Measurements from ENCODE around the gene DUSP16.
"Not testable (repeated sequence)": the region's sequence is repeated elsewhere in the genome, so short reads cannot be mapped to it uniquely, and the experiment has no call there.

DUSP16 gene

GRCh38 chr12:12483438-12483837 lies 79.2 kb downstream of the DUSP16 start:
- H3K4me1 Mint-ChIP-seq, result peaks cover 64% of the 10 kb centered on the region
- H3K36me3 Mint-ChIP-seq, result peaks cover 13% of the 10 kb centered on the region
- H3K9me3 Mint-ChIP-seq, result no peaks in the 10 kb centered on the region
- H3K27me3 Mint-ChIP-seq, result no peaks in the 10 kb centered on the region
- peak overlapping the region; percentile 87 for H3K27ac Mint-ChIP-seq
- peak overlapping the region; percentile 62 for H3K4me3 Mint-ChIP-seq

- H3K36me3 Mint-ChIP-seq, result peaks cover 13% of the 10 kb centered on the region
- H3K9me3 Mint-ChIP-seq, result no peaks in the 10 kb centered on the region
- H3K4me1 Mint-ChIP-seq, result peaks cover 60% of the 10 kb centered on the region
- H3K27ac Mint-ChIP-seq, result peak overlapping the region; percentile 99
- peak overlapping the region; percentile 83 for H3K4me3 Mint-ChIP-seq
- H3K27me3 Mint-ChIP-seq, result no peaks in the 10 kb centered on the region
Observed at GRCh38 chr12:12482959-12483358, 79.7 kb downstream of the DUSP16 start.

- H3K4me3 Mint-ChIP-seq, result peak overlapping the region; percentile 83
- no peaks in the 10 kb centered on the region for H3K27me3 Mint-ChIP-seq
- no peaks in the 10 kb centered on the region for H3K9me3 Mint-ChIP-seq
- peaks cover 14% of the 10 kb centered on the region for H3K36me3 Mint-ChIP-seq
- H3K4me1 Mint-ChIP-seq, result peaks cover 56% of the 10 kb centered on the region
- peak overlapping the region; percentile 99 for H3K27ac Mint-ChIP-seq
Observed at GRCh38 chr12:12482150-12482761, 80.4 kb downstream of the DUSP16 start.

- Mint-ChIP-seq H3K4me1 (peaks cover 56% of the 10 kb centered on the region), H3K27me3 (no peaks in the 10 kb centered on the region), H3K4me3 (peak overlapping the region; percentile 83), H3K27ac (peak overlapping the region; percentile 99), H3K36me3 (peaks cover 17% of the 10 kb centered on the region), H3K9me3 (no peaks in the 10 kb centered on the region)
Observed at GRCh38 chr12:12481631-12482030, 81.0 kb downstream of the DUSP16 start.

GRCh38 chr12:12480074-12480473 lies 82.6 kb downstream of the DUSP16 start:
- Mint-ChIP-seq H3K27ac (peak overlapping the region; percentile 57), H3K4me1 (peaks cover 62% of the 10 kb centered on the region), H3K9me3 (no peaks in the 10 kb centered on the region), H3K36me3 (peaks cover 19% of the 10 kb centered on the region), H3K4me3 (no peak overlapping the region), H3K27me3 (no peaks in the 10 kb centered on the region)

- Mint-ChIP-seq H3K36me3 (peaks cover 28% of the 10 kb centered on the region), H3K4me3 (no peak overlapping the region), H3K4me1 (peaks cover 60% of the 10 kb centered on the region), H3K27me3 (no peaks in the 10 kb centered on the region), H3K9me3 (no peaks in the 10 kb centered on the region), H3K27ac (no peak overlapping the region)
Observed at GRCh38 chr12:12477532-12477890, 85.2 kb downstream of the DUSP16 start.

GRCh38 chr12:12476857-12477531 lies 85.7 kb downstream of the DUSP16 start:
- peaks cover 26% of the 10 kb centered on the region for H3K36me3 Mint-ChIP-seq
- H3K4me3 Mint-ChIP-seq, result no peak overlapping the region
- H3K4me1 Mint-ChIP-seq, result peaks cover 55% of the 10 kb centered on the region
- H3K9me3 Mint-ChIP-seq, result no peaks in the 10 kb centered on the region
- H3K27ac Mint-ChIP-seq, result no peak overlapping the region
- H3K27me3 Mint-ChIP-seq, result no peaks in the 10 kb centered on the region

- peaks cover 50% of the 10 kb centered on the region for H3K4me1 Mint-ChIP-seq
- no peaks in the 10 kb centered on the region for H3K9me3 Mint-ChIP-seq
- H3K36me3 Mint-ChIP-seq, result peaks cover 36% of the 10 kb centered on the region
- peak overlapping the region; percentile 62 for H3K4me3 Mint-ChIP-seq
- no peaks in the 10 kb centered on the region for H3K27me3 Mint-ChIP-seq
- H3K27ac Mint-ChIP-seq, result peak overlapping the region; percentile 84
Observed at GRCh38 chr12:12474931-12475795, 87.5 kb downstream of the DUSP16 start.

GRCh38 chr12:12474471-12474928 lies 88.2 kb downstream of the DUSP16 start:
- Mint-ChIP-seq H3K27ac (peak overlapping the region; percentile 84), H3K4me3 (peak overlapping the region; percentile 12), H3K9me3 (no peaks in the 10 kb centered on the region), H3K36me3 (peaks cover 37% of the 10 kb centered on the region), H3K4me1 (peaks cover 43% of the 10 kb centered on the region), H3K27me3 (no peaks in the 10 kb centered on the region)

GRCh38 chr12:12473223-12473622 lies 89.4 kb downstream of the DUSP16 start:
- Mint-ChIP-seq H3K4me3 (no peak overlapping the region), H3K36me3 (peaks cover 39% of the 10 kb centered on the region), H3K27me3 (no peaks in the 10 kb centered on the region), H3K27ac (peak overlapping the region; percentile 89), H3K4me1 (peaks cover 38% of the 10 kb centered on the region), H3K9me3 (no peaks in the 10 kb centered on the region)

- not testable (repeated sequence) for H3K9me3 Mint-ChIP-seq, H3K27me3 Mint-ChIP-seq, H3K27ac Mint-ChIP-seq, H3K4me3 Mint-ChIP-seq
- Mint-ChIP-seq H3K36me3 (peaks cover 41% of the 10 kb centered on the region), H3K4me1 (peaks cover 48% of the 10 kb centered on the region)
Observed at GRCh38 chr12:12471982-12472961, 90.4 kb downstream of the DUSP16 start.

- H3K27ac Mint-ChIP-seq, result no peak overlapping the region
- H3K27me3 Mint-ChIP-seq, result no peaks in the 10 kb centered on the region
- peaks cover 40% of the 10 kb centered on the region for H3K36me3 Mint-ChIP-seq
- no peaks in the 10 kb centered on the region for H3K9me3 Mint-ChIP-seq
- no peak overlapping the region for H3K4me3 Mint-ChIP-seq
- H3K4me1 Mint-ChIP-seq, result peaks cover 62% of the 10 kb centered on the region
Observed at GRCh38 chr12:12470751-12471306, 91.8 kb downstream of the DUSP16 start.

GRCh38 chr12:12469386-12469785 lies 93.3 kb downstream of the DUSP16 start:
- H3K4me1 Mint-ChIP-seq, result peaks cover 62% of the 10 kb centered on the region
- peaks cover 34% of the 10 kb centered on the region for H3K36me3 Mint-ChIP-seq
- H3K4me3 Mint-ChIP-seq, result no peak overlapping the region
- no peaks in the 10 kb centered on the region for H3K27me3 Mint-ChIP-seq
- H3K9me3 Mint-ChIP-seq, result no peaks in the 10 kb centered on the region
- no peak overlapping the region for H3K27ac Mint-ChIP-seq

- H3K27ac Mint-ChIP-seq, result peak overlapping the region; percentile 59
- H3K4me3 Mint-ChIP-seq, result no peak overlapping the region
Observed at GRCh38 chr12:12468575-12468974, 94.1 kb downstream of the DUSP16 start.

More at GRCh38 chr12:12468575-12468974, 94.1 kb downstream of the DUSP16 start:
- Mint-ChIP-seq H3K36me3 (peaks cover 32% of the 10 kb centered on the region), H3K4me1 (peaks cover 61% of the 10 kb centered on the region), H3K27me3 (no peaks in the 10 kb centered on the region), H3K9me3 (no peaks in the 10 kb centered on the region)

Measured in activated naive CD4-positive, alpha-beta T cell treated with anti-CD3 and anti-CD28 coated beads, Interleukin-2, amount 50 U/mL, for 24 hours (primary cell).